T-helper 2 cell (primary cell): ENCODE data around the gene NEDD4L.

Source experiments
- DNase-seq, 5 experiments: peaks; one replicate each; pipeline versions ENCODE4 v3.0.0 to v3.0.0-alpha.2; 2012 to 2022

The NEDD4L gene

GRCh38 chr18:58188996-58189395 is 145.0 kb downstream of the NEDD4L start:
- DNase-seq = no peak

- no peak for DNase-seq
These were observed 147.0 kb downstream of the NEDD4L start for GRCh38 chr18:58190842-58191530.

- DNase-seq = no peak
These were observed 147.6 kb downstream of the NEDD4L start for GRCh38 chr18:58191626-58192025.

- DNase-seq = no peak
These were observed 148.5 kb downstream of the NEDD4L start for GRCh38 chr18:58192519-58192918.

- DNase-seq = no peak
These were observed 150.0 kb downstream of the NEDD4L start for GRCh38 chr18:58194028-58194427.

GRCh38 chr18:58195278-58195765 is 151.3 kb downstream of the NEDD4L start:
- DNase-seq = peak in 3 of 5 experiments; percentile 8 to 62 (median 10)

- DNase-seq = no peak
These were observed 152.1 kb downstream of the NEDD4L start for GRCh38 chr18:58196164-58196563.

GRCh38 chr18:58196881-58197872 is 153.2 kb downstream of the NEDD4L start:
- DNase-seq = no peak

GRCh38 chr18:58201268-58201667 is 157.2 kb downstream of the NEDD4L start:
- no peak for DNase-seq

GRCh38 chr18:58201733-58202730 is 158.0 kb downstream of the NEDD4L start:
- no peak for DNase-seq

GRCh38 chr18:58204776-58205442 is 160.9 kb downstream of the NEDD4L start:
- no peak for DNase-seq

- DNase-seq = no peak
These were observed 161.6 kb downstream of the NEDD4L start for GRCh38 chr18:58205443-58206160.

GRCh38 chr18:58207520-58208152 is 163.6 kb downstream of the NEDD4L start:
- DNase-seq = no peak

- DNase-seq = no peak
These were observed 164.3 kb downstream of the NEDD4L start for GRCh38 chr18:58208207-58208932.

GRCh38 chr18:58209326-58209725 is 165.3 kb downstream of the NEDD4L start:
- DNase-seq = no peak

- DNase-seq = no peak
These were observed 167.5 kb downstream of the NEDD4L start for GRCh38 chr18:58211510-58211909.

GRCh38 chr18:58212274-58212673 is 168.2 kb downstream of the NEDD4L start:
- no peak for DNase-seq

GRCh38 chr18:58213440-58213839 is 169.4 kb downstream of the NEDD4L start:
- peak in 2 of 5 experiments; percentile 2 to 46 for DNase-seq

- no peak for DNase-seq
These were observed 171.0 kb downstream of the NEDD4L start for GRCh38 chr18:58215011-58215410.

- DNase-seq = no peak
These were observed 172.1 kb downstream of the NEDD4L start for GRCh38 chr18:58216071-58216481.
